Right renal cortex interstitium (tissue), 3 donors: ENCODE measurements around the gene AARSD1. TPM values are rescaled to one million over a fixed set of nuclear protein-coding genes. Genes with fewer than 3 reads are reported as not detected.
"Not testable (repeated sequence)": the region's sequence is repeated elsewhere in the genome, so short reads cannot be mapped to it uniquely, and the experiment has no call there.

Experiments
- DNase-seq, 3 donors: peaks; one replicate each; pipeline ENCODE4 v3.0.0-alpha.2; 2013; ENCODE audit warnings: low read depth in 3 of 3, low spot score in 2 of 3
- polyA plus RNA-seq, 3 donors: library from polyadenylated mRNA; unstranded; fragments of 120-200 nt; gene quantifications; one replicate each; pipeline ENCODE4 v1.2.1, GENCODE V29; 2013; ENCODE audit not compliant: insufficient read length in 3 of 3

AARSD1 gene
- polyA plus RNA-seq, 3 donors = 53.2 to 55.5 (median 54.0) TPM

DNA sequence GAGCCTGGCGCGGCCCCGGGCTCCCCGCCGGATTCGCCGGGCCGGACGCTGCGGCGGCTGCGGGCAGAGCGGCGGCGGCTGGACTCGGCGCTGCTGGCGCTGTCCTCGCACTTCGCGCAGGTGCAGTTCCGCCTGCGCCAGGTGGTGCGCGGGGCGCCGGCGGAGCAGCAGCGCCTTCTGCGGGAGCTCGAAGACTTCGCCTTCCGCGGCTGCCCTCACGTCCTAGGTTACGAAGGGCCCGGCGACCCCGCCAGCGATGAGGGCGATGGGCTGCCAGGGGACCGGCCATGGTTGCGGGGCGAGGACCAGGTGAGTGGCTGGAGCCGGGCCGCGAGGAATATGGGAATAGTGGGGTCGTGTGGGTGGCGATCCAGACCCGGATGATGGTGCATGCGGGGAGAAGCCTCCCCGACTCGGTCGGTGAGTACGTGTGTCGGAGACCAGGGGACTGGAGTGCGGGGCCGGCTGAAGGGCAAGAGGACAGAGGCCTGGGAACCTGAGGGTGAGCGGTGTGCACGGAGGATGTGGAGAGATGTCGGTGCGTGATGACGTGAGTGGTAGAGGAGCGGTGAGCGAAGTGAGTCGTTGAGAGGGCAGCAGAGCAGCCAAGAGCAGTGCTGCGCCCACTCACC lies 16.6 kb upstream of the AARSD1 start:
- no peak for DNase-seq

GRCh38 chr17:42980274-42980765 lies 16.1 kb upstream of the AARSD1 start, which contains the start of gene RUNDC1:
RUNDC1 (plus strand) TSS chr17:42980565; CDS start chr17:42980577, 12 bp downstream.
- peak; percentile 75 to 84 (median 76) for DNase-seq

DNA sequence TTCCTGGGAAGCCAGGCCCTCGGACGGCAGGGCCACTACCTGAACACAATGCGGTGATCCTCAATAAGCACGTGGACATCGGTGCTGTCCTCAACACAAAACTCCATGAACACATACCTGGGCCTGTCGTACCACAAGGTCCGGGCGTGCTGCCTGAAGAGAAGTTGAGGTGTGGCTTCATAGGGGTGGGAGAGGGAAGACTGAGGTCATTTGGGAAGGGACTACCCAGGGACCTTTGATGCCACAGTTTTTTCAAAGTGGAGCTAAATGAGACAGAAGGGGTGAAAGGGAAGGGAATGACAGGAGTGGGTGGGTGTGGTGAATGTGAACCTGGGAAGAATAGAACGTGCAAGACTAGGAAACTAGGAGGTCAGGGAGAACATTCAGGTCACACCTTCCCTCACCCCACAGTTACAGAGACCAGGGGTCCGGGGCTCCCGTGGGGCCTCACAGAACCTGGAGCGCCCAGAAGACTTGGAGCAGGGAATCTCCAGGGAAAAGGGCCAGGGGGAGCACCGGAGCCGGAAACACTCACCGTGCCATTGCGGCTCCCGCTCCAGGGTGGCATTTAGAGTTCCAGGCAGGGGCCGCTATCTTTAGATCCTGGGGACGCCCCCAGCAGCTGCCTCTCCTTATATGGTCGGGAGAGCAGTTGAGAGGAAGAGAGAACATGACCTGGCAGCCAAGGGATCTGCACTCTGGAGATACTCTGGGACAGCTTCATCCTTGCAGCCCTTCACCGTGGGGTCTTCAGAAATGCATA lies 15.4 kb upstream of the AARSD1 start, which contains the start of gene PTGES3L:
Gene PTGES3L (minus strand): TSS at position 570 of the 763 bp plus-strand sequence. CDS start 27 bp downstream, at position 543.
- no peak for DNase-seq

GRCh38 chr17:42975701-42976100 lies 11.4 kb upstream of the AARSD1 start:
- not testable (repeated sequence) for DNase-seq

DNA sequence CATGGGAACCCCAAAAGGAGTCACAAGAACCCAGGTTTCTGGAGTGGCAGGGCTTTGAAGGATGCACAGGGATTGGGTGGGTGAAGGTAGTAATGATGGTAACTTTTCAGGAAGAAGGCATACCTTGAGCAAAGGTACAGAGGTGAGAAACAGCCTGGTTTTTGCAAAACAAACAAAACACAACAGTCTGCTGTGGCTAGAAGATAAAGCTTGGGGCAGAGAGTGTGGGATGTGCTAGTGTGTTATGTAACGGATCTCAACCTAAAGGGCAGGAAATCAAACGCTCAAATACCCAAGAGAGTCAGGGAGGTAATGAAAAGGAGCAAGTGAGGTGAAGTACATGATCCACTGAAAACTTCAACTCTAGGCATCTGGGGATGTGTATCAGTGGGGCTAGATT lies 11.0 kb upstream of the AARSD1 start:
- DNase-seq = no peak

DNA sequence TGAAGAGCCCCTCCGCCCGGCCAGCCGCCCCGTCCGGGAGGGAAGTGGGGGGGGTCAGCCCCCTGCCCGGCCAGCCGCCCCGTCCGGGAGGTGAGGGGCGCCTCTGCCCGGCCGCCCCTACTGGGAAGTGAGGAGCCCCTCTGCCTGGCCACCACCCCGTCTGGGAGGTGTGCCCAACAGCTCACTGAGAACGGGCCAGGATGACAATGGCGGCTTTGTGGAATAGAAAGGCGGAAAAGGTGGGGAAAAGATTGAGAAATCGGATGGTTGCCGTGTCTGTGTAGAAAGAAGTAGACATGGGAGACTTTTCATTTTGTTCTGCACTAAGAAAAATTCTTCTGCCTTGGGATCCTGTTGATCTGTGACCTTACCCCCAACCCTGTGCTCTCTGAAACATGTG lies 9.1 kb upstream of the AARSD1 start:
- DNase-seq = not testable (repeated sequence)

- no peak for DNase-seq
Measured at GRCh38 chr17:42971589-42971988, 7.3 kb upstream of the AARSD1 start.

DNA sequence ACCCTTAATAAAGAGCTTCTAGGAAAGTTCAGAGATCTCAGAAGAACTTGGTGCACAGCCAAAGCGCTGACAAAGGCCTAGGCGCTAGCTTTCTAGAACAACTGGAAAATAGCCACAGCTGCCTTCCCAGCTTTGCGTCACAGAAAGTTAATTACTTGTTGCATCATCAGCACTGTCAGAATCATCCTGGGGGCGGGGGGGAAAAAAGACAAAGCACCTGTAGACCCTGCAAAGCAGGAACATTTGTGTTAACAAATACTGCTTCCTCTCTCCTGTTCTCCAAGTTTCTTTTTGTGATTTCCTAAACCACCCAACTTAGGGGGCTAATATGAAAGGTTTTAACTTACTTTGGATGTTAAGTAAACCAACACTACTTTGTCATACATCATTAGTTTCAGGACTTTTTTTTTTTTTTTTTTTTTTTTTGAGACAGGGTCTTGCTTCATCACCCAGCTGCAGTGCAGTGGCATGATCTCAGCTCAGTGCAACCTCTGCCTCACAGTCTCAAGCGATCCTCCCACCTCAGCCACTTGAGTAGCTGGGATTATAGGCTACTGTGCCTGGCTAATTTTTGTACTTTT lies 4.8 kb upstream of the AARSD1 start:
- DNase-seq = peak in 1 of 3 donors; percentile 17

- DNase-seq = no peak
Measured at GRCh38 chr17:42967925-42968324, 3.7 kb upstream of the AARSD1 start.

DNA sequence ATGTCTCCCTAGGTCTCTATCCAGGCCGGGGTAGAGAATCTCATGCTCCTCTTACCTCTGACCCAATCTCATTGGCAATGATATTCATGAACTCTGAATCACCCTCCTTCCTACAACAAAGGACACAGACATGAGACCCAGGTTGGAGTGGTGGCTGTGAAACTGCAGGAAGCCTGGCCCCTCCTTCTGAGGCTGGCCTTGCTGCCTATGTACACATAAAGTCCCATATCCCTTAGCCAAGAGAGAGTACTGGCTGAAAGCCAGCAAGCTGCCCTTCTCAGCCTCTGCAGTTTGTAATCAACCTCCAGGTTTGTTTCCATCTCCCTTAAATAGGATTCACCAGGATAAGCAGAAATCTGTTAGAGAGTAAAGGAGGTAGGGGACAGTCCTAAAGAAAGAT lies 10.6 kb downstream of the AARSD1 start:
- no peak for DNase-seq

GRCh38 chr17:42950044-42950783 lies 14.0 kb downstream of the AARSD1 start:
- no peak for DNase-seq

GRCh38 chr17:42946812-42947211 lies 17.4 kb downstream of the AARSD1 start:
- no peak for DNase-seq

GRCh38 chr17:42944211-42944610 lies 20.0 kb downstream of the AARSD1 start:
- no peak for DNase-seq

GRCh38 chr17:42937712-42938596 lies 26.3 kb downstream of the AARSD1 start:
- DNase-seq = no peak

DNA sequence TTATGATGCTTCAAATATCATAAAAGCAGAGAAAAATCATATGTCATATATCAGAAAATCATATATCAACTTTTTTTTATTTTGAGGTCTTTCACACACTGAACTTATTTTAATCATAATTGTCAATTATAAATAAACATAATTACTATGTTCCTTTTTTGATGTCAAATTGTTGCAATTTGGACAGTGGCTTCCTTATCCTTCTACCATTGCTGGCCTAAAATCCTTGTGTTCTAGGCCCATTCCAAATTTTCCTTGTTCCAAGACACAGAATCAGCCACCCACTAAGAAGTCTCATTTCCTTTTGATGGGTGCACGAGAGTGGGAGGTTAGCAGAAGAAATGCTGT lies 34.8 kb downstream of the AARSD1 start:
- no peak for DNase-seq

DNA sequence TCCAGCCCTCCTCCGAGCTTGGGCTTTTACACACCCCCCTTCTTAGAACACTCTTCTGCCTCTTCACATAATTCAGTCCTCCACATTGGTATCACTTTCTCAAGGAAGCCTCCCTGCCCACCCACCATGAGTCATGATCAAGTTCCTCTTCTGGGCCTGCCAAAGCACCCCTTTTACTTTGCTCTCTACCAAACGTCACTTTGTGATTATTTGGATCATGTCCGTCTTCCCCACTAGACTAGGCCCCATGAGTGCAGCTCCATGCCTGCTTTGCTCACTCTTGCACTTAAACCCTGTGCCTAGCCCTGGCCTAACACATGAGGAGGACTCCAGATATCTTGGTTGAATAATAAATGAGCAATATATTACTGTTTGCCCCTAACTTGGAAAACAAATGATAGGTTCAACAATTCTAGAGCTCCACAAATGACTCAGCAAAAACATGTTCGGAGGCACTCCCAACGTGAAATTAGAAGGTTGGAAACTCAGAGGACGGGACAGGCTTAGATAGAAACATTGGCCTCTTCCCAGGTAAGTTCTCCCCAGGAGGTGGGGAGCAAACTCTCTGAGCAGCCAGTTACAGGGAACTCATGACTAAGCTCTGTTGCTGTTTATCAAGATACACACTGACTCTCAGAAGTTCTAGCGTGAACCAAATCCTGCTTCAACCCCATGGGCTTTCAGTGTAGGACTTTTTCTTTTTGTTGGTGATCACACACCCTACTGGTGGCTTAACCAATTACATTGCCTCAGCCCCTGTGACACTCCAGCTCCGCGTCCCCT lies 35.3 kb downstream of the AARSD1 start:
- peak in 1 of 3 donors; percentile 34 for DNase-seq

DNA sequence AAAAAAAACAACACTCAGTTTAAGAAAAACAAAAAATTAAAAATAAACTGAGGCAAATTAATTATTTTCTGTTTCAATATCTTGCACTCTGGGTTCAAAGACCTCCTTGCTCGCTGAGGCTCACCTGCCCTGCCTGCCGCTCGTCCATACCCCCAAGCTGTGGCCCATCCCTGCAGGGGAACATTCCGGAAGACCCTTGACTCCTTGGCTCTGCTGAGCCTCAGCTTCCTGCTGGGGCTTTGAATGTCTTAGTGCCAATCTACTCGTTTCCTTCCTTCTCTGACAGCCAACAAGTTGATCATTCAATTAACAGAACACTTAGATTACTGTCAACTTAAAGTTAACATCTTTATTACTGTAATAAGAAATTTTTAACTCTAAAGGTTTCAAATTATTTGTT lies 39.4 kb downstream of the AARSD1 start:
- no peak for DNase-seq

DNA sequence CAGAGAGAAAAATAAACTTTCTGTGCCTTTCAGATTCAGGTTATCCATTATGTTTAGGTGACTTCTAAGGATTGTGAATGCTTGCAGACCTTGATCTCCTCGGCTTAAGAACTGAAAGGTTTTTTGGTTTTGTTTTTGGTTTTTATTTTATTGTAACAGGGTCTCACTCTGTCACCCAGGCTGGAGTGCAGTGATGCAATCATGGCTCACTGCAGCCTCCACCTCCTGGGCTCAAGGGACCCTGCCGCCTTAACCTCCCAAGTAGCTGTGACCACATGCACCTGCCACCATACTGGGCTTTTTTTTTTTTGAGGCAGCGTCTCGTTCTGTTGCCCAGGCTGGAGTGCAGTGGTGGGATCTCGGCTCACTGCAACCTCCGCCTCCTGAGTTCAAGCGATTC lies 40.8 kb downstream of the AARSD1 start:
- DNase-seq = not testable (repeated sequence)

DNA sequence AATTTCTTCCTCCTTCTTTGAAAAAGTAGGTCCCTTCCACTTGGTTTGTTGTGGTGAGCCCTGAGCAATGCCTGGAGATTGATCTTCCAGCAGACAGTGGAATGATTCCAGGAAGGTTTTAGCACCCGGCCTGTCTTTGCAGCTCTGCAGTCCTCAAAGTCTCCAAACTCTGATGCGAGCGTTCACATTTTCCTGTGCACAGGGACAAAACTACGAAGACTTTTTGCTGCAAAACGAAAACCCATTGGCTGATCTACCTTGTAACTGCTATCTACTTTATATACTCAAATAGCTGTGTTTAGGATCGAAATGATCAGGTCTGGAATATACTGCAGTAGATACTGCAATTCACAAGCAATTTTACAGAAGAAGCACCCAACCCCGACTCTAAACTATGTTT lies 42.0 kb downstream of the AARSD1 start:
- no peak for DNase-seq
